HG02981 (cell line): ENCODE results near the gene ARSA.
"Not testable (repeated sequence)": the region's sequence is repeated elsewhere in the genome, so short reads cannot be mapped to it uniquely, and the experiment has no call there.

Source experiments
- ATAC-seq: cut with Tn5 transposase; IDR thresholded peaks from one replicate; pipeline ENCODE4 v1.9.1; 2021; ENCODE audit warnings: mild to moderate bottlenecking, moderate library complexity; ENCODE audit not compliant: unreplicated experiment

Gene ARSA

DNA sequence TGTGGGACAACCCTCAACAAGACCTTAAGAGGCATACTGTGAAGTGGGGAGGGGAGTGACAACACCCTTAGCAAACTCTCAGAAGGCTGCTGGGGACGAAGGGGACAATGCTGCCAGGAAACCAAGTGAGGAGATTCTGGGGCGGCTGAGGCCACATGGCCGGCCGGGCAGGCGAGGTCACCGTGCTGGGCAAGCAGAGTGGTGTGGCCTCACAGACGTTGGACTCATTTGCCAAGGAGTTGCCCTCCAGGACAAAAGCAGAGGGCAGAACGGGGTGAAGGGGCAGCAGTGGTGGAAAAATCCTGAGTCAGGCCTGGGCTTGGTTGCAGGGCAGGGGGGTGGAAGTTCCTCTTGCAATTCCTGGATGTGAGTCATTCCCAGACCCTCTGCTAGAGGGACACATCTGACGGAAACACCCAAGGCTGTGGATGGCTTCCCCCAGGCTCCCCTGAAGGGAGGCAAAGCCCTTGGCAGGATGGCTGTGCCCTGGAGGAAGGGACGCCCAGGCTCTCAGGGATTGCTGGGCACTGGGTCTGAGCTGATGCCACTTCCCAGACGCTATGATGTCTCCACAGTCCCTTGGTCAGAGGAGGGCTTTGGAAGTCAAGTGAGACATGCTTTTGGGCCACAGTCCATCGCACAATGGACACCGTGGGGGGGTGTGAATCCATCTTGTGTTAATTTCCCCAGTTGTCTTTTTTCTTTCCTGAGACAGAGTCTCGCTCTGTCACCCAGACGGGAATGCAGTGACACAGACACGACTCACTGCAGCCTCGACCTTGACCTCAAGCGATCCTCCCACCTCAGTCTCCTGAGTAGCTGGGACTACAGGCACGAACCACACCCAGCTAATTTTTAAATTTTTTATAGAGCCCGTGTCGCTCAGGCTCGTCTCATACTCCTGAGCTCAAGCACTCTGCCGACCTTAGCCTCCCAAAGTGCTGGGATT is 28.4 kb upstream of the ARSA start:
- no peak for ATAC-seq

DNA sequence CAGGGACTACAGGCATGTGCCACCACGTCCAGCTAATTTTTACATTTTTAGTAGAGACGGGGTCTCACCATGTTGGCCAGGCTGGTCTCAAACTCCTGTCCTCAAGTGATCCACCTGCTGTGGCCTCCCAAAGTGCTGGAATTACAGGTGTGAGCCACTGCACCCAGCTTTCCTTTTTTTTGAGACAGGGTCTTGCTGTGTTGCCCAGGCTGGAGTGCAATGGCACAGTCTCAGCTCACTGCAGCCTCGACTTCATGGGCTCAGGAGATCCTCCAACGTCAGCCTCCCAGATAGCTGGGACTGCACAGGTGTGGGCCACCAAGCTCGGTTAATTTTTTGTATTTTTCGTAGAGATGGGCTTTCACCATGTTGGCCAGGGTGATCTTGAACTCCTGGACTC is 26.7 kb upstream of the ARSA start:
- not testable (repeated sequence) for ATAC-seq

DNA sequence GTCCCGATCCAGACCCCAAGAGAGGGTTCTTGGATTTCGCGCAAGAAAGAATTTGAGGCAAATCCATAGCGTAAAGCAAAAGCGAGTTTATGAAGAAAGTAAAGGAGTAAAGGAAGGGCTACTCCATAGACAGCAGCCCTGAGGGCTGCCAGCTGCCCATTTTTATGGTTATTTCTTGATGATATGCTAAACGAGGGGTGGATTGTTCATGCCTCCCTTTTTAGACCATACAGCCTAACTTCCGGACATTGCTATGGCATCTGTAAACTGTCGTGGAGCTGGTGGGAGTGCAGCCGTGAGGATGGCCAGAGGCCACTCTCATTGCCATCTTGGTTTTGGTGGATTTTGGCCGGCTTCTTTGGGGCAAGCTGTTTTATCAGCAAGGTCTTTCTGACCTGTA is 25.3 kb upstream of the ARSA start:
- ATAC-seq: no peak

GRCh38 chr22:50643821-50644101 is 15.8 kb upstream of the ARSA start:
- not testable (repeated sequence) for ATAC-seq

- ATAC-seq: not testable (repeated sequence)
Measured at GRCh38 chr22:50643021-50643820, 15.3 kb upstream of the ARSA start.

GRCh38 chr22:50641696-50642607 is 14.0 kb upstream of the ARSA start:
- no peak for ATAC-seq

GRCh38 chr22:50640857-50641647 is 13.1 kb upstream of the ARSA start:
- no peak for ATAC-seq

DNA sequence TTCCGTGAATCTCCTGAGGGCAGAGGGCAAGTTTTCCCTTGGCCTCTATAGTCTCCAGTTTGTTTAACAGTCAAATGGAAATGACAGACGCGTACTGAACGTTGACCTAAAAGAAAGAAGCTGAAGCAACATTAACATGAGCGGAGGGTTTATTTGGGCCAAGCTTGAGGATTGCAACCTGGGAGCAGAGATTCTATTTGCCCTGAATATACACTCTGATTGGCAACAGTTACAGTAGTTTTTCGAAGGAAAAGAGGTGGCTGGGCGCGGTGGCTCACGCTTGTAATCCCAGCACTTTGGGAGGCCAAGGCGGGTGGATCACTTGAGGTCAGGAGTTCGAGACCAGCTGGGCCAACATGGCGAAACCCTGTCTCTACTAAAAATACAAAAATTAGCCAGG is 12.3 kb upstream of the ARSA start:
- ATAC-seq: not testable (repeated sequence)

- no peak for ATAC-seq
Measured at GRCh38 chr22:50635591-50635990, 7.6 kb upstream of the ARSA start.

- no peak for ATAC-seq
Measured at GRCh38 chr22:50633771-50634170, 5.8 kb upstream of the ARSA start.

DNA sequence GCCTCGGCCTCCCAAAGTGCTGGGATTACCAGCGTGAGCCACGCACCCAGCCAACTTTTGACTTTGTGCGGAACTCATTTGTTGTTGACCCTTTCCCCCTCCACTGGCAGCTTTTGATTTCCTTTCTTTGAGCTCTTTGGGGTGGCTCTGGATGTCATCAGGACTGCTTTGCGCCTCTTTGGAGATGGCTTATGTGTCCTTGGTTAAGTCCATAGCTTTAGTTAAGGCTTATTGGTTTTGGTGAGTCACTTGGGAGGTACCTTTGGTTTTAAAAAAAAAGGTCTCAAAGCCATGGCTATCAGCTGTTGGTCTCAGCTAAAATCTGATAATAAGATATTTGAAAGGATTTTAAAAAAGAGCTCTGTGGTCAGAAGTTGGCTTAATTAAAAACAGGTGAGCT is 5.1 kb upstream of the ARSA start:
- ATAC-seq: no peak

GRCh38 chr22:50630376-50630775 is 2.4 kb upstream of the ARSA start:
- ATAC-seq: no peak

GRCh38 chr22:50628543-50629134 is 687 bp upstream of the ARSA start:
- ATAC-seq: no peak

GRCh38 chr22:50626850-50627641 is 906 bp downstream of the ARSA start:
- ATAC-seq: no peak

DNA sequence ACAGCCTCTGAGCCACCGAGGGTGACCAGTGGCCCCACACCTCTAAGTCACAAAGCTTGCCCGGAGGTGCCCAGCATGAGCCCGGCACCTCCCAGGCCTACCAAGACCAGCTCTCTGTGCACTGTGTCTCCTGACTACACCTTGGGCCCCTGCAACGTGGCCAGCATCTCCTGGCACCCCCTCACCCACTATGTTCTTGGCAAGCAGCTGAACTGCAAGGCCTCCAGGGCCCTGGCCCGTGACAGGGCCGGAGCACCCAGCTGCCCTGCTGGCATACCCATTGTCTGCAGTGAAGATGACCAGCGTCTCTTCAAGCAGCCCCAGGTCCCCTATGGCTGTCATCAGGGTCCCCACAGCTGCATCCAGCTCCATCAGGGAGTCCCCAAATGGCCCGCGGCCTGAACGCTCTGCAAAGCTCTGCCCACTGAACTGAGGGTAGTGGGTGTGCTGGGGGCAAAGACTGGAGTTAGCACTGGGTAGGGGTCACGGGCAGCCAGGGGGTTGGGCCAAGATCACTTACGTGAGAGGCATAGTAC is 1.6 kb downstream of the ARSA start:
- no peak for ATAC-seq

- ATAC-seq: no peak
Measured at GRCh38 chr22:50625568-50626313, 2.2 kb downstream of the ARSA start.

DNA sequence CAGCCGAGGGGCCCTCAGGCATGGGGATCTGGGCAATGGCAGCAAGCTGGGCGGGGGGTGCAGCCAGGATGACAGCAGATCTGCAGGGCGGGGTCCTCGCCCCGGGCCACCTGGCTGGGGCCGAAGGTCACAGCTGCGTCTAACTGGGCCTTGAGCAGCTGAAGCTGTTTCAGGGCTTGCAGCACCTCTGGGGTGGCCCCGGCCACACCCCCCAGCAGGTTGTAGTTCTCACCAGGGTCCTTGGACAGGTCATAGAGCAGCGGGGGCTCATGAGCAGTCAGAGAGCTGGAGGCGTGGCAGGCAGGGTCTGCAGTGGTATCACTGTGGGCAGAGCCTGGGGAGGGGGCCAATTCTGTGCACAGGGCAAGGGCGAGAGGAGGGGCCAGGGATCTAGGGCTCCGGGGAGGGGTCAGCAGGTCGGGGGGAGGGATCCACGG is 2.8 kb downstream of the ARSA start:
- no peak for ATAC-seq
